Caco-2 (cell line): ENCODE measurements around the gene ANXA10. TPM values are rescaled to one million over a fixed set of nuclear protein-coding genes. Genes with fewer than 3 reads are reported as not detected.

Source experiments
- BruUV-seq: library from RNA; stranded (reverse); fragments of 400-500 nt; replicated peaks from 2 replicates; lab custom pipeline; 2021; lab: Mats Ljungman, UMichigan
- CTCF ChIA-PET: fragments of 300-600 bp; sonication (Branson Sonifier 250); formaldehyde crosslinking; loops from one replicate; lab custom pipeline; 2022; ENCODE audit warnings: antibody characterized with exemption; lab: Charles Lee
- POLR2A ChIA-PET: fragments of 300-600 bp; sonication (Branson Sonifier 250); formaldehyde crosslinking; loops from one replicate; lab custom pipeline; 2022; ENCODE audit warnings: antibody characterized with exemption; lab: Charles Lee
- DNase-seq, 2 experiments: peaks; one replicate each; pipeline versions ENCODE4 v3.0.0 to v3.0.0-alpha.2; 2020 to 2022
- H3K27me3 ChIP-seq: replicated peaks from 2 replicates; pipeline ENCODE4 v1.6.0; 2011; ENCODE audit warnings: low read length; ENCODE audit not compliant: control insufficient read depth, insufficient read depth
- H3K36me3 ChIP-seq: 2 replicates; pipeline ENCODE4 v1.5.1; 2011; ENCODE audit warnings: low read length; ENCODE audit not compliant: control insufficient read depth, insufficient read depth
- H3K4me1 ChIP-seq: fragments of 250-450 bp; sonication (Bioruptor Pico); 2 replicates; pipeline ENCODE4 v1.5.1; 2020; ENCODE audit warnings: mild to moderate bottlenecking
- H3K4me3 ChIP-seq: 2 replicates; pipeline ENCODE4 v1.5.1; 2011; ENCODE audit warnings: low read depth, mild to moderate bottlenecking, control low read depth, low read length
- H3K9me3 ChIP-seq: fragments of 250-450 bp; sonication (Bioruptor Pico); 2 replicates; pipeline ENCODE4 v1.5.1; 2020; ENCODE audit warnings: mild to moderate bottlenecking, moderate library complexity
- H3K27ac Mint-ChIP-seq: one replicate; pipeline ENCODE4 v1.8.0; 2022; ENCODE audit warnings: mixed read lengths; ENCODE audit not compliant: unreplicated experiment
- H3K27me3 Mint-ChIP-seq: one replicate; pipeline ENCODE4 v1.8.0; 2022; ENCODE audit warnings: mixed read lengths; ENCODE audit not compliant: insufficient read depth, unreplicated experiment
- H3K36me3 Mint-ChIP-seq: one replicate; pipeline ENCODE4 v1.8.0; 2022; ENCODE audit warnings: mild to moderate bottlenecking, mixed read lengths; ENCODE audit not compliant: insufficient read depth, unreplicated experiment
- H3K4me1 Mint-ChIP-seq: one replicate; pipeline ENCODE4 v1.8.0; 2022; ENCODE audit warnings: low read depth, mixed read lengths; ENCODE audit not compliant: unreplicated experiment
- H3K4me3 Mint-ChIP-seq: one replicate; pipeline ENCODE4 v1.8.0; 2022; ENCODE audit warnings: mild to moderate bottlenecking, moderate library complexity, mixed read lengths; ENCODE audit not compliant: unreplicated experiment
- H3K9me3 Mint-ChIP-seq: one replicate; pipeline ENCODE4 v1.8.0; 2022; ENCODE audit warnings: mixed read lengths; ENCODE audit not compliant: unreplicated experiment
- intact Hi-C: fragments of 100-400 bp; cut with micrococcal nuclease; formaldehyde crosslinking; loops from one replicate; pipeline ENCODE4 v1.10.0; 2022; ENCODE audit not compliant: unreplicated experiment
- total RNA-seq: library from RNA; stranded (reverse); gene quantifications from 2 replicates; pipeline ENCODE4 v1.2.3, GENCODE V29; 2022
- TF ChIP-seq, protein P1 (sequence below), 2 experiments: fragments of 200-600 bp in 1 of 2; IDR thresholded peaks; 1 replicate in 1 of 2; 2 replicates in 1 of 2; pipeline versions ENCODE4 v1.5.1 to v1.8.0; 2011 to 2022; ENCODE audit warnings: antibody characterized with exemption in 1 of 2, control low read depth in 1 of 2, inconsistent platforms in 1 of 2, low read depth in 1 of 2, low read length in 1 of 2, mild to moderate bottlenecking in 1 of 2, moderate library complexity in 1 of 2; ENCODE audit not compliant: insufficient read depth in 1 of 2, severe bottlenecking in 1 of 2, unreplicated experiment in 1 of 2

ANXA10 gene
- total RNA-seq, 1 experiment from 2014 or later: not detected

GRCh38 chr4:168164915-168165548, 72.7 kb downstream of the ANXA10 start:
- H3K27ac Mint-ChIP-seq: no peak overlapping the region
- TF ChIP-seq, protein P1, sequence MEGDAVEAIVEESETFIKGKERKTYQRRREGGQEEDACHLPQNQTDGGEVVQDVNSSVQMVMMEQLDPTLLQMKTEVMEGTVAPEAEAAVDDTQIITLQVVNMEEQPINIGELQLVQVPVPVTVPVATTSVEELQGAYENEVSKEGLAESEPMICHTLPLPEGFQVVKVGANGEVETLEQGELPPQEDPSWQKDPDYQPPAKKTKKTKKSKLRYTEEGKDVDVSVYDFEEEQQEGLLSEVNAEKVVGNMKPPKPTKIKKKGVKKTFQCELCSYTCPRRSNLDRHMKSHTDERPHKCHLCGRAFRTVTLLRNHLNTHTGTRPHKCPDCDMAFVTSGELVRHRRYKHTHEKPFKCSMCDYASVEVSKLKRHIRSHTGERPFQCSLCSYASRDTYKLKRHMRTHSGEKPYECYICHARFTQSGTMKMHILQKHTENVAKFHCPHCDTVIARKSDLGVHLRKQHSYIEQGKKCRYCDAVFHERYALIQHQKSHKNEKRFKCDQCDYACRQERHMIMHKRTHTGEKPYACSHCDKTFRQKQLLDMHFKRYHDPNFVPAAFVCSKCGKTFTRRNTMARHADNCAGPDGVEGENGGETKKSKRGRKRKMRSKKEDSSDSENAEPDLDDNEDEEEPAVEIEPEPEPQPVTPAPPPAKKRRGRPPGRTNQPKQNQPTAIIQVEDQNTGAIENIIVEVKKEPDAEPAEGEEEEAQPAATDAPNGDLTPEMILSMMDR (IDR thresholded peaks at IDR 0.05; ENCODE audit: insufficient read depth in 1 of 2, low read depth in 1 of 2, low read length in 1 of 2, severe bottlenecking in 1 of 2, unreplicated experiment in 1 of 2): no peak
- Histone ChIP-seq H3K36me3 (no peaks in the 10 kb centered on the region), H3K4me3 (no peak overlapping the region), H3K27me3 (no peaks in the 10 kb centered on the region), H3K9me3 (no peaks in the 10 kb centered on the region), H3K4me1 (no peaks in the 10 kb centered on the region)
- ChIA-PET POLR2A (no interaction called here), CTCF (no interaction called here)
- BruUV-seq: no TSS peak
- intact Hi-C loops: no loop called here
- H3K27me3 Mint-ChIP-seq: no peaks in the 10 kb centered on the region
- no peaks in the 10 kb centered on the region for H3K36me3 Mint-ChIP-seq
- H3K4me3 Mint-ChIP-seq: no peak overlapping the region
- peaks cover 9% of the 10 kb centered on the region for H3K9me3 Mint-ChIP-seq
- no peak for DNase-seq
- H3K4me1 Mint-ChIP-seq: no peaks in the 10 kb centered on the region

- BruUV-seq: no TSS peak
- H3K27me3 ChIP-seq: no peaks in the 10 kb centered on the region
- no peak overlapping the region for H3K4me3 ChIP-seq
- no peaks in the 10 kb centered on the region for H3K4me1 ChIP-seq
- no peaks in the 10 kb centered on the region for H3K9me3 ChIP-seq
- intact Hi-C loops: no loop called here
- Mint-ChIP-seq H3K27ac (no peak overlapping the region), H3K36me3 (no peaks in the 10 kb centered on the region), H3K4me1 (no peaks in the 10 kb centered on the region), H3K27me3 (no peaks in the 10 kb centered on the region), H3K9me3 (no peaks in the 10 kb centered on the region), H3K4me3 (no peak overlapping the region)
- no peaks in the 10 kb centered on the region for H3K36me3 ChIP-seq
- CTCF ChIA-PET: no interaction called here
- TF ChIP-seq, protein P1 (IDR thresholded peaks at IDR 0.05; ENCODE audit: insufficient read depth in 1 of 2, low read depth in 1 of 2, low read length in 1 of 2, severe bottlenecking in 1 of 2, unreplicated experiment in 1 of 2): no peak
- no peak for DNase-seq
- POLR2A ChIA-PET: no interaction called here
Observed at GRCh38 chr4:168167714-168168284, 75.5 kb downstream of the ANXA10 start.

GRCh38 chr4:168174308-168174707, 82.0 kb downstream of the ANXA10 start:
- TF ChIP-seq, protein P1 (IDR thresholded peaks at IDR 0.05; ENCODE audit: insufficient read depth in 1 of 2, low read depth in 1 of 2, low read length in 1 of 2, severe bottlenecking in 1 of 2, unreplicated experiment in 1 of 2): no peak
- ChIA-PET POLR2A (no interaction called here), CTCF (no interaction called here)
- no peaks in the 10 kb centered on the region for H3K27me3 Mint-ChIP-seq
- H3K9me3 ChIP-seq: no peaks in the 10 kb centered on the region
- intact Hi-C loops: no loop called here
- DNase-seq: no peak
- H3K27me3 ChIP-seq: no peaks in the 10 kb centered on the region
- H3K4me3 Mint-ChIP-seq: no peak overlapping the region
- H3K27ac Mint-ChIP-seq: no peak overlapping the region
- no peaks in the 10 kb centered on the region for H3K4me1 ChIP-seq
- BruUV-seq: no TSS peak
- no peaks in the 10 kb centered on the region for H3K9me3 Mint-ChIP-seq
- no peaks in the 10 kb centered on the region for H3K36me3 Mint-ChIP-seq
- H3K36me3 ChIP-seq: no peaks in the 10 kb centered on the region
- H3K4me1 Mint-ChIP-seq: no peaks in the 10 kb centered on the region
- no peak overlapping the region for H3K4me3 ChIP-seq
